Mesenchymal stem cell (in vitro differentiated cells and primary cell): ENCODE data around the gene TOGARAM2. TPM values are rescaled to one million over a fixed set of nuclear protein-coding genes. Genes with fewer than 3 reads are reported as not detected.
A peak's percentile ranks its signal among the peaks of the same experiment; 100 is the strongest.

Experiments
- DNase-seq: peaks from one replicate; pipeline ENCODE4 v3.0.0-alpha.2; 2013
- H2AFZ ChIP-seq: one replicate; pipeline ENCODE4 v1.6.1; 2013; ENCODE audit warnings: low read depth, mild to moderate bottlenecking, control low read depth, inconsistent platforms, low read length, moderate library complexity
- H2AK5ac ChIP-seq: 2 replicates; pipeline ENCODE4 v1.6.1; 2013; ENCODE audit warnings: low read length, moderate library complexity, mild to moderate bottlenecking, inconsistent platforms; ENCODE audit not compliant: severe bottlenecking
- H2BK120ac ChIP-seq: one replicate; pipeline ENCODE4 v1.6.1; 2013; ENCODE audit warnings: low read depth, mild to moderate bottlenecking, inconsistent platforms, low read length, moderate library complexity
- H2BK12ac ChIP-seq, 2 experiments: one replicate each; pipeline ENCODE4 v1.6.1; 2013; ENCODE audit warnings: inconsistent platforms in 2 of 2, low read length in 2 of 2, mild to moderate bottlenecking in 2 of 2, moderate library complexity in 2 of 2, control low read depth in 1 of 2
- H2BK15ac ChIP-seq: one replicate; pipeline ENCODE4 v1.6.1; 2013; ENCODE audit warnings: mild to moderate bottlenecking, low read depth, inconsistent platforms; ENCODE audit not compliant: poor library complexity, severe bottlenecking
- H2BK5ac ChIP-seq: 2 replicates; pipeline ENCODE4 v1.6.1; 2013; ENCODE audit warnings: low read depth, mild to moderate bottlenecking, low read length, control low read depth, inconsistent platforms; ENCODE audit not compliant: poor library complexity, severe bottlenecking
- H3K14ac ChIP-seq, 2 experiments: one replicate each; pipeline ENCODE4 v1.6.1; 2013; ENCODE audit warnings: inconsistent platforms in 2 of 2, low read length in 2 of 2, control low read depth in 1 of 2, mild to moderate bottlenecking in 1 of 2, moderate library complexity in 1 of 2
- H3K18ac ChIP-seq, 2 experiments: one replicate each; pipeline ENCODE4 v1.6.1; 2013; ENCODE audit warnings: inconsistent platforms in 2 of 2, low read length in 2 of 2, control low read depth in 1 of 2, low read depth in 1 of 2, mild to moderate bottlenecking in 1 of 2
- H3K23ac ChIP-seq, 2 experiments: one replicate each; pipeline ENCODE4 v1.6.1; 2013; ENCODE audit warnings: inconsistent platforms in 2 of 2, low read length in 2 of 2, mild to moderate bottlenecking in 2 of 2, moderate library complexity in 2 of 2, control low read depth in 1 of 2
- H3K27ac ChIP-seq: 2 replicates; pipeline ENCODE4 v1.5.1; 2013; ENCODE audit warnings: mild to moderate bottlenecking, moderate library complexity, low read length, control low read depth, inconsistent platforms; ENCODE audit not compliant: poor library complexity, severe bottlenecking
- H3K27me3 ChIP-seq, 2 experiments: 2 replicates each; pipeline versions ENCODE4 v1.6.1 to v1.7.0; 2013; ENCODE audit warnings: low read length in 2 of 2, mild to moderate bottlenecking in 2 of 2, moderate library complexity in 2 of 2, control low read depth in 1 of 2, inconsistent platforms in 1 of 2; ENCODE audit not compliant: control insufficient read depth in 1 of 2, insufficient read depth in 1 of 2
- H3K36me3 ChIP-seq, 2 experiments: 2 replicates each; pipeline versions ENCODE4 v1.6.1 to v1.7.0; 2013; ENCODE audit warnings: low read length in 2 of 2, control low read depth in 1 of 2, inconsistent platforms in 1 of 2, low read depth in 1 of 2, mild to moderate bottlenecking in 1 of 2; ENCODE audit not compliant: insufficient read depth in 2 of 2, control insufficient read depth in 1 of 2
- H3K4ac ChIP-seq, 2 experiments: one replicate each; pipeline ENCODE4 v1.6.1; 2013; ENCODE audit warnings: inconsistent platforms in 2 of 2, low read length in 2 of 2, mild to moderate bottlenecking in 2 of 2, moderate library complexity in 2 of 2, control low read depth in 1 of 2, low read depth in 1 of 2
- H3K4me1 ChIP-seq: 2 replicates; pipeline ENCODE4 v1.6.1; 2013; ENCODE audit warnings: low read depth, low read length, control low read depth; ENCODE audit not compliant: control insufficient read depth, insufficient read depth
- H3K4me2 ChIP-seq: 2 replicates; pipeline ENCODE4 v1.6.1; 2013; ENCODE audit warnings: low read length, mild to moderate bottlenecking, inconsistent platforms; ENCODE audit not compliant: poor library complexity, severe bottlenecking
- H3K4me3 ChIP-seq, 2 experiments: 2 replicates each; pipeline versions ENCODE4 v1.5.1 to v1.7.0; 2013; ENCODE audit warnings: low read length in 2 of 2, mild to moderate bottlenecking in 2 of 2, control low read depth in 1 of 2, low read depth in 1 of 2; ENCODE audit not compliant: insufficient read depth in 1 of 2
- H3K79me1 ChIP-seq: replicated peaks from 2 replicates; pipeline ENCODE4 v1.6.1; 2013; ENCODE audit warnings: mild to moderate bottlenecking, control low read depth, low read length, inconsistent platforms; ENCODE audit not compliant: poor library complexity, severe bottlenecking
- H3K9ac ChIP-seq: 2 replicates; pipeline ENCODE4 v1.7.0; 2013; ENCODE audit warnings: mild to moderate bottlenecking, low read length, moderate library complexity
- H3K9me3 ChIP-seq: 2 replicates; pipeline ENCODE4 v1.7.0; 2013; ENCODE audit warnings: mild to moderate bottlenecking, low read length; ENCODE audit not compliant: control insufficient read depth
- H4K8ac ChIP-seq: one replicate; pipeline ENCODE4 v1.6.1; 2013; ENCODE audit warnings: inconsistent platforms, mild to moderate bottlenecking, low read length, moderate library complexity
- H4K91ac ChIP-seq: one replicate; pipeline ENCODE4 v1.6.1; 2013; ENCODE audit warnings: mild to moderate bottlenecking, low read length, inconsistent platforms
- WGBS: methylation state at CpG from one replicate; pipeline ENCODE4 v1.1.7; 2013; ENCODE audit warnings: mixed read lengths; 5-methylcytosine and 5-hydroxymethylcytosine counted together
- polyA plus RNA-seq, 2 experiments: library from polyadenylated mRNA; stranded (reverse); fragments of 200-250 nt; gene quantifications; one replicate each; pipeline ENCODE4 v1.2.3, GENCODE V29; 2013

The TOGARAM2 gene
- polyA plus RNA-seq (2013, experiment 1 of 2), result 0.06 TPM
- 0.08 TPM for polyA plus RNA-seq (2013, experiment 2 of 2)

GRCh38 chr2:28981016-28981441, at the start of gene TOGARAM2:
TSS of gene TOGARAM2 (plus strand) at chr2:28981298. CDS start at chr2:28994835, 13,537 bp downstream.
- H4K91ac ChIP-seq, result peak within 1 kb of the TSS; percentile 25
- H3K18ac ChIP-seq, result peak within 1 kb of the TSS in 1 of 2 experiments; percentile 21
- peaks cover 16% of the 10 kb centered on the region for H3K4me1 ChIP-seq
- no peak within 1 kb of the TSS for H2BK12ac ChIP-seq
- no peak within 1 kb of the TSS for H3K4me2 ChIP-seq
- no peak within 1 kb of the TSS for H2BK15ac ChIP-seq
- H3K79me1 ChIP-seq, result no peaks in the 10 kb centered on the region
- no peaks in the 10 kb centered on the region for H3K36me3 ChIP-seq
- H3K23ac ChIP-seq, result no peak within 1 kb of the TSS
- H3K4ac ChIP-seq, result no peak within 1 kb of the TSS
- 64% methylated on average over 10 of the region's 10 CpGs for WGBS
- peak within 1 kb of the TSS; percentile 9 for H3K9ac ChIP-seq
- no peak within 1 kb of the TSS for H3K4me3 ChIP-seq
- no peak within 1 kb of the TSS for H2BK120ac ChIP-seq
- no peak within 1 kb of the TSS for H3K27ac ChIP-seq
- no peak within 1 kb of the TSS for H2BK5ac ChIP-seq
- peaks cover 0 to 32% of the 10 kb centered on the region in 2 experiments for H3K27me3 ChIP-seq
- no peak within 1 kb of the TSS for H4K8ac ChIP-seq
- peak; percentile 65 for DNase-seq
- H2AFZ ChIP-seq, result no peak within 1 kb of the TSS
- H2AK5ac ChIP-seq, result no peak within 1 kb of the TSS
- no peaks in the 10 kb centered on the region for H3K9me3 ChIP-seq
- H3K14ac ChIP-seq, result no peak within 1 kb of the TSS

DNA sequence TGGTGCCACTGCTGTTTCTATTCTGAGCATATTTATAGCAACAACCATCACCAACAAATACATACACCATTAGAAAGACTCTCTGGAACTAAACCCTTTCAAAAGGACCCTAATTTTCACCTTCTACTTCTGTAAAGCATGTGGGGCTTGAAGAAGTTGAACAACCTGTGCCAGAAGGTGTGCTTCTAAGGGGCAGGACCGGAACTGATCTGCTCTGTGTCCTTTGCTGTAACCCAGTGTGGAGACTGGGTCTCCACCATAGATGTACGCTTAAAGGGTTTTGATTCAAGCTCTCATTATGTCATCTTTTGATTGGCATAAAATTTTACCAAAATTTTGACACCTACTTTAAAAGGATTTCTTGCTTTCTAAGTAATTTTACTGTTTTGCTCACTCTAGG, 46.3 kb upstream of the TOGARAM2 start:
- Histone ChIP-seq H4K91ac (no peak overlapping the region), H3K4me1 (peaks cover 5% of the 10 kb centered on the region), H2BK120ac (no peak overlapping the region), H3K14ac (no peak overlapping the region), H4K8ac (no peak overlapping the region), H2BK15ac (no peak overlapping the region), H3K4me2 (no peak overlapping the region), H3K23ac (no peak overlapping the region), H3K9ac (no peak overlapping the region), H2AK5ac (no peak overlapping the region), H3K4me3 (no peak overlapping the region), H2AFZ (no peak overlapping the region), H3K9me3 (no peaks in the 10 kb centered on the region), H3K36me3 (peaks cover 17 to 95% of the 10 kb centered on the region in 2 experiments), H2BK12ac (no peak overlapping the region), H2BK5ac (no peak overlapping the region), H3K4ac (no peak overlapping the region), H3K27ac (no peak overlapping the region), H3K27me3 (no peaks in the 10 kb centered on the region), H3K79me1 (peaks cover 20% of the 10 kb centered on the region), H3K18ac (no peak overlapping the region)
- WGBS, result 100% methylated on average over 1 of the region's 2 CpGs
- DNase-seq, result no peak

- Histone ChIP-seq H3K36me3 (peaks cover 34 to 90% of the 10 kb centered on the region in 2 experiments), H2AFZ (no peak overlapping the region), H2BK120ac (no peak overlapping the region), H3K27ac (no peak overlapping the region), H2BK12ac (no peak overlapping the region), H2AK5ac (no peak overlapping the region), H3K18ac (no peak overlapping the region), H2BK5ac (no peak overlapping the region), H3K79me1 (peaks cover 29% of the 10 kb centered on the region), H3K23ac (no peak overlapping the region), H4K8ac (peak overlapping the region; percentile 51), H3K4me2 (no peak overlapping the region), H2BK15ac (no peak overlapping the region), H3K4me1 (no peaks in the 10 kb centered on the region), H3K27me3 (no peaks in the 10 kb centered on the region), H3K9ac (no peak overlapping the region), H3K4ac (no peak overlapping the region), H3K9me3 (no peaks in the 10 kb centered on the region), H3K14ac (no peak overlapping the region), H4K91ac (no peak overlapping the region), H3K4me3 (no peak overlapping the region)
- DNase-seq, result no peak
- WGBS, result 100% methylated on average over 2 of the region's 3 CpGs
Observed at GRCh38 chr2:28941008-28941407, 40.1 kb upstream of the TOGARAM2 start.

DNA sequence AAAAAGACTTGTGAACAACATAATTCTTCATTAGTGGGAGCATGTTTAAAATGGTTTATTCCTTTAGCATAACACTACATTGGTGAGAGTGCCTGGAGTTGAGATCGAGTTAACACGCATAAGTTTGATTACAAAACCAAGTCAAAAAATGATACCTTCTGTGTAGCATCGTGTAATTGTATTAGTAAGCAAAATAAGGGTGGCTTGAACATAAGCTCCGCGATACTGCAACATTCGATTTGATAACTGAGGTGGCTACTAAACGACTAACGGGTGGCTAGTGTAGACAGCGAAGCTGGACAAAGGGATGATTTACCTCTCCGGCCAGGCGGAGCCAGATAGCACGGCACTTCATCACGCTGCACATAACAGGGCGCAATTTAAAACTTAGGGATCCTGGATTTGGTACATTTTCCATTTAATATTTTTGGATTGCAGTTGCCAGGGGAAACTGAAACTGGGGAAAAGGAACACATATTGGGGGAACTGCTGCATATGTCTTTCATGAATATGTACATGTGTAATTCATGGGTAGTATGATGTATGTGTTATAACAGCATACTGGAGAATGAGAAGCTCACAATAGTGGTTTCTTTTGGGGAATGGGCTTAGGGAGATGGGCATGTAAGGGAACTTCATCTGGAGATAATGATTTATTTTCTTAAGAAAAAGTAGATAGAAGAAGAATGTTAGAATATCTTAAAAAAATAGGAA, 36.4 kb upstream of the TOGARAM2 start:
- no peak overlapping the region for H3K23ac ChIP-seq
- peaks cover 31 to 91% of the 10 kb centered on the region in 2 experiments for H3K36me3 ChIP-seq
- H2AFZ ChIP-seq, result no peak overlapping the region
- H3K9ac ChIP-seq, result no peak overlapping the region
- no peak overlapping the region for H3K18ac ChIP-seq
- H4K91ac ChIP-seq, result no peak overlapping the region
- H2BK12ac ChIP-seq, result no peak overlapping the region
- H3K4ac ChIP-seq, result no peak overlapping the region
- no peak overlapping the region for H3K4me3 ChIP-seq
- H3K27ac ChIP-seq, result no peak overlapping the region
- no peak overlapping the region for H2BK15ac ChIP-seq
- peaks cover 6% of the 10 kb centered on the region for H3K9me3 ChIP-seq
- H4K8ac ChIP-seq, result no peak overlapping the region
- DNase-seq, result no peak
- peaks cover 21% of the 10 kb centered on the region for H3K79me1 ChIP-seq
- no peaks in the 10 kb centered on the region for H3K4me1 ChIP-seq
- WGBS, result 88% methylated on average over 14 of the region's 14 CpGs
- no peak overlapping the region for H2BK120ac ChIP-seq
- H3K14ac ChIP-seq, result no peak overlapping the region
- H3K27me3 ChIP-seq, result no peaks in the 10 kb centered on the region
- no peak overlapping the region for H3K4me2 ChIP-seq
- no peak overlapping the region for H2AK5ac ChIP-seq
- no peak overlapping the region for H2BK5ac ChIP-seq
